Psoas muscle (tissue), 8 donors: Measurements from ENCODE around the gene STXBP3. TPM values are rescaled to one million over a fixed set of nuclear protein-coding genes. Genes with fewer than 3 reads are reported as not detected.

Experiments used
- ATAC-seq, 4 donors: fragments of 200-7000 bp; cut with Tn5 transposase; one replicate each; pipeline ENCODE4 v1.9.1; 2020; ENCODE audit warnings: moderate library complexity in 3 of 4, mild to moderate bottlenecking in 2 of 4
- DNase-seq, 2 donors: peaks; one replicate each; pipeline ENCODE4 v3.0.0-alpha.2; 2020
- H3K27ac ChIP-seq: fragments of 200-600 bp; one replicate; pipeline ENCODE4 v1.8.0; 2022
- H3K27me3 ChIP-seq, 3 donors: fragments of 200-600 bp in 1 of 3; one replicate each; pipeline versions ENCODE4 v1.6.1 to v1.8.0; 2013 to 2022; ENCODE audit warnings: low read length in 2 of 3, mild to moderate bottlenecking in 2 of 3, moderate library complexity in 1 of 3; ENCODE audit not compliant: insufficient read depth in 3 of 3
- H3K36me3 ChIP-seq, 2 donors: fragments of 200-600 bp in 1 of 2; one replicate each; pipeline versions ENCODE4 v1.6.1 to v1.8.0; 2013 to 2022; ENCODE audit warnings: low read depth in 1 of 2, mild to moderate bottlenecking in 1 of 2, moderate library complexity in 1 of 2; ENCODE audit not compliant: insufficient read depth in 1 of 2
- H3K4me1 ChIP-seq: fragments of 200-600 bp; one replicate; pipeline ENCODE4 v1.8.0; 2022
- H3K4me3 ChIP-seq: fragments of 200-600 bp; one replicate; pipeline ENCODE4 v1.8.0; 2022; ENCODE audit warnings: mild to moderate bottlenecking
- H3K9me3 ChIP-seq: fragments of 200-600 bp; one replicate; pipeline ENCODE4 v1.8.0; 2022
- WGBS, 3 donors: extraction: QIAGEN DNeasy Blood & Tissue Kit; methylation state at CpG; one replicate each; pipeline versions ENCODE4 v1.1.6 to v1.1.7; 2013; 5-methylcytosine and 5-hydroxymethylcytosine counted together
- intact Hi-C, 2 donors: fragments of 100-400 bp; cut with DNase I; formaldehyde crosslinking; loops; one replicate each; pipeline versions ENCODE4 v1.11.0 to v1.14.2; 2022
- polyA plus RNA-seq, 3 donors: library from polyadenylated mRNA; stranded (reverse); fragments of 200-250 nt; gene quantifications; one replicate each; pipeline ENCODE4 v1.2.3, GENCODE V29; 2013
- total RNA-seq, 4 donors: library from RNA; stranded (reverse); fragmentation: NEBNext Ultra II Directional in 2 of 4; extraction: Animal tissue kit (Norgen Biotek cat#: 25700) in 2 of 4; gene quantifications; one replicate each; pipeline versions ENCODE4 v1.2.1 to v1.2.4, GENCODE V29; 2021 to 2023
- TF ChIP-seq, protein P1 (sequence below): fragments of 200-600 bp; IDR thresholded peaks from one replicate; pipeline ENCODE4 v1.8.0; 2022; ENCODE audit warnings: antibody characterized with exemption
- donor health status: healthy with polysubstance abuse.
- donor health status: DM: no; HTN: no; CAD: no; lungs with moderate emphysema.
- donor health status: Bipolar disorder and iron deficiency.
- donor health status: healthy.
- donor health status: DM: yes; HTN: yes; CAD: no.
- donor health status: DM: no; HTN: no; CAD: no.
- donor health status: DM: no; HTN: no; CAD: no.
- donor health status: DM: yes; HTN: yes; CAD: no.

Gene STXBP3
- total and polyA plus RNA-seq, 7 donors: 12.7 to 22.3 (median 17.1) TPM

DNA sequence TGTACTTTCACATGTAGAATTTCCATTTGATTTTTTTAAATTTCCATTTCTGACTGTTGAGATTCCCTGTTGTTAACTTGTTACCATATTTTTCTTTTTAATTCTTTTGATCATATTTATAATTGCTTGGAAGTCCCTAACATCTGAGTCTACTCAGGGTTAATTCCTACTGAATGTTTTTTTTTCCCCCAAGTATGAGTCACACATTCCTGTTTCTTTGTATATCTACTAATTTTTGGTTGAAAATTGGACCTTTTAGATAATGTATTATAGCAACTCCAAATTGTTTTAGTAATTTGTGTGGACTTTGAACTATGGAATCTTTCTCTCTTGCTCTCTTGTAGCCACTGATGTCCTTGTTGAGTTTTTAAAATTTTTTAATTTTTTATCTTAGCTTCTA, 54.6 kb downstream of the STXBP3 start:
- no peak overlapping the region for H3K4me3 ChIP-seq
- H3K36me3 ChIP-seq: peaks cover 2 to 100% of the 10 kb centered on the region in 2 donors
- TF ChIP-seq, protein P1, sequence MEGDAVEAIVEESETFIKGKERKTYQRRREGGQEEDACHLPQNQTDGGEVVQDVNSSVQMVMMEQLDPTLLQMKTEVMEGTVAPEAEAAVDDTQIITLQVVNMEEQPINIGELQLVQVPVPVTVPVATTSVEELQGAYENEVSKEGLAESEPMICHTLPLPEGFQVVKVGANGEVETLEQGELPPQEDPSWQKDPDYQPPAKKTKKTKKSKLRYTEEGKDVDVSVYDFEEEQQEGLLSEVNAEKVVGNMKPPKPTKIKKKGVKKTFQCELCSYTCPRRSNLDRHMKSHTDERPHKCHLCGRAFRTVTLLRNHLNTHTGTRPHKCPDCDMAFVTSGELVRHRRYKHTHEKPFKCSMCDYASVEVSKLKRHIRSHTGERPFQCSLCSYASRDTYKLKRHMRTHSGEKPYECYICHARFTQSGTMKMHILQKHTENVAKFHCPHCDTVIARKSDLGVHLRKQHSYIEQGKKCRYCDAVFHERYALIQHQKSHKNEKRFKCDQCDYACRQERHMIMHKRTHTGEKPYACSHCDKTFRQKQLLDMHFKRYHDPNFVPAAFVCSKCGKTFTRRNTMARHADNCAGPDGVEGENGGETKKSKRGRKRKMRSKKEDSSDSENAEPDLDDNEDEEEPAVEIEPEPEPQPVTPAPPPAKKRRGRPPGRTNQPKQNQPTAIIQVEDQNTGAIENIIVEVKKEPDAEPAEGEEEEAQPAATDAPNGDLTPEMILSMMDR: no peak
- ATAC-seq (no peak), DNase-seq (no peak)
- no peaks in the 10 kb centered on the region for H3K4me1 ChIP-seq
- H3K27ac ChIP-seq: no peak overlapping the region
- intact Hi-C loops: no loop called here
- H3K27me3 ChIP-seq: no peaks in the 10 kb centered on the region
- H3K9me3 ChIP-seq: no peaks in the 10 kb centered on the region

DNA sequence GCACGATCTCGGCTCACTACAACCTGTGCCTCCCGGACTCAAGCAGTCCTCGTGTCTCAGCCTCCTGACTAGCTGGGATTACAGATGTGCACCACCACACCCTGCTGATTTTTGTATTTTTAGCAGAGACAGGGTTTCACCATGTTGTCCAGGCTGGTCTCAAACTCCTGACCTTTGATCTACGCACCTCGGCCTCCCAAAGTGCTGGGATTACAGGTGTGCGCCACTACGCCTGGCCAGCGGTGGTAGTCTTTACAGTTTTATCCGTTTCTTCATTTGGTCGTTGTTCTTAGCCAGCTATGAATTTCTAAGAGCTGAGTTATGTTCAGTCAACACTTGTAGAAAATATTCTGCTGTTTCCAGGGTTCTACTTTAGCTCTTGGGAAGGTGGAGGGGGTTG, 57.1 kb downstream of the STXBP3 start:
- peaks cover 6 to 100% of the 10 kb centered on the region in 2 donors for H3K36me3 ChIP-seq
- intact Hi-C loops: no loop called here
- DNase-seq: no peak

DNA sequence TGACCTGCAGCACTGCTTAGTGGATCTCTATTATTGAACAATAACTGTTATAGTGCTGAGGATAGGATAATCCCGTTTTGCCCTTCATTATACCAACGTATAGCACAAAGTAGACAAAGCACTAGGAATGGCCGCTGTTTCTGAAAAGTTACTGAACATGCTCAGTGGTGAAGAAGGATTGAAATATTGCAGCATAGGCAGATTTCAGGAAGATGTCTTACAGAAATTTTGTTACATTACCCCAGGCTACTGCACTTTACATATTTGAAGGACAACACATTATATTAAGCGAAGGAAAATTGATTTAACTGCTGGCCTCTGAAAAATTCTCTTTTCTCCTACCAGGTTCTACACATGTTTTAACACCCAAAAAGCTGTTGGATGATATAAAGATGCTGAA, 62.0 kb downstream of the STXBP3 start:
- TF ChIP-seq, protein P1: no peak
- H3K9me3 ChIP-seq: no peaks in the 10 kb centered on the region
- intact Hi-C loops: no loop called here
- no peaks in the 10 kb centered on the region for H3K4me1 ChIP-seq
- H3K4me3 ChIP-seq: no peak overlapping the region
- 91 to 95% (median 93%) methylated on average over 4 of the region's 4 CpGs for WGBS, 3 donors
- H3K27me3 ChIP-seq: no peaks in the 10 kb centered on the region
- peaks cover 4 to 77% of the 10 kb centered on the region in 2 donors for H3K36me3 ChIP-seq
- no peak for ATAC-seq
- no peak for DNase-seq
- H3K27ac ChIP-seq: no peak overlapping the region

More for the DNA sequence above, 57.1 kb downstream of the STXBP3 start:
- Histone ChIP-seq H3K9me3 (no peaks in the 10 kb centered on the region), H3K4me1 (no peaks in the 10 kb centered on the region), H3K27me3 (no peaks in the 10 kb centered on the region), H3K4me3 (no peak overlapping the region), H3K27ac (no peak overlapping the region)
- 94 to 96% (median 95%) methylated on average over 11 of the region's 11 CpGs for WGBS, 3 donors
- ATAC-seq: no peak
- TF ChIP-seq, protein P1: no peak

DNA sequence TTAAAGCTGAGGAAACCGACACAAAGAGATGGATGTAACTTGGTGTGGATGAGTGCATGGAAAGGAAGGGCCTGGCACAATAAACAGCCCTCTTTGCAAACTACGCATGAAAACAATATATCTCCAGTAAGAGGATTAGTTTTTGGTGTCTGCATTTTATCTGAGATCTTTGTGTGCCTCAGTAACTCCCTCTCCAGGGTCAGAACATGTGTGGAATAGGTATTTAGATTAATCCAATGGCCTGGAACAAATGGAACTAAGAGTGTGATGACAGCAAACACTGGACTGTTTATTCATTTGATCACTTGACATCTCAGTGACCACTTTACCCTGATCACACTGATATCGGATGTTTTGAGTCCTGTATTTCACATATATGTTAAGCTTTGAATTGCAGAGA, 65.1 kb downstream of the STXBP3 start:
- Histone ChIP-seq H3K27ac (no peak overlapping the region), H3K27me3 (no peaks in the 10 kb centered on the region), H3K36me3 (peaks cover 4 to 45% of the 10 kb centered on the region in 2 donors), H3K4me3 (no peak overlapping the region), H3K4me1 (peaks cover 6% of the 10 kb centered on the region), H3K9me3 (no peaks in the 10 kb centered on the region)
- no peak for ATAC-seq
- no peak for DNase-seq
- 88 to 94% (median 91%) methylated on average over 3 of the region's 3 CpGs for WGBS, 3 donors
- TF ChIP-seq, protein P1: no peak
- intact Hi-C loops: loop anchor here in 1 of 2 donors (5.0 kb wide), 1 partner anchor 59 kb away; no protein-coding TSS in a partner anchor

DNA sequence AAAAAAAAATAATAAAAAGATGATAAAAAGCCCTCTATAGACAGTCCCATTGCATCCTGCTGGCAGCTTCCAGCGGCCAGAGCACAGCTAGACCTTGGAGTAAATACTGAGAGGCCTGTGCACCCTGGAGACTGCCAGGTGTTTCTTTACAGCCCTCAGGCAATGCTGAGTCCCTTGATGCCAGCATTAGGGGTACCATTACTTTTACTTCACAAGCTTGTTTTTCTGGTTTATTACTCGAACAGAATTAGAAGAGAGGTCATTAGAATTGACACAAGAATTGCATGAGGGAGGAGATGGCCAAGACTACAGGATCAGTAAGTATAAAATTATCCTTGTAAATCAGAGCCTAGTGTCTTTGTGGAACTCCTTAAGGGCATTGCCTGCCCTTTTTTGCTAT, 66.9 kb downstream of the STXBP3 start:
- intact Hi-C loops: loop anchor here in 1 of 2 donors (5.0 kb wide), 1 partner anchor 61 kb away; no protein-coding TSS in a partner anchor
- H3K27me3 ChIP-seq: no peaks in the 10 kb centered on the region
- H3K4me3 ChIP-seq: no peak overlapping the region
- H3K9me3 ChIP-seq: no peaks in the 10 kb centered on the region
- TF ChIP-seq, protein P1: no peak
- H3K36me3 ChIP-seq: peaks cover 1 to 28% of the 10 kb centered on the region in 2 donors
- 84 to 93% (median 88%) methylated on average over 2 of the region's 2 CpGs for WGBS, 3 donors
- no peak for DNase-seq
- ATAC-seq: no peak
- H3K27ac ChIP-seq: no peak overlapping the region
- peaks cover 12% of the 10 kb centered on the region for H3K4me1 ChIP-seq
